Pancreas (tissue), 10 donors: Measurements from ENCODE around the gene MCC. TPM values are rescaled to one million over a fixed set of nuclear protein-coding genes. Genes with fewer than 3 reads are reported as not detected.

Experiments used
- ATAC-seq, 4 donors: fragments of 200-7000 bp; cut with Tn5 transposase; one replicate each; pipeline versions ENCODE4 v1.8.0 to v1.9.1; 2020; ENCODE audit warnings: mild to moderate bottlenecking in 4 of 4, moderate library complexity in 4 of 4
- DNase-seq, 6 donors: peaks; one replicate each; pipeline ENCODE4 v3.0.0-alpha.2; 2020
- FAIRE-seq: peaks from 2 replicates; lab custom pipeline; 2012; peaks lifted over from hg19 to GRCh38; lab: Jason Lieb, UNC
- H3K27ac ChIP-seq, 4 donors: fragments of 200-600 bp; sonication (generic); 1 replicate in 3 of 4; 2 replicates in 1 of 4; pipeline versions ENCODE4 v1.5.0 to v1.8.0; 2020
- H3K27me3 ChIP-seq, 4 donors: fragments of 200-600 bp; one replicate each; pipeline ENCODE4 v1.8.0; 2021
- H3K36me3 ChIP-seq, 3 donors: fragments of 200-600 bp; sonication (generic) in 1 of 3; one replicate each; pipeline versions ENCODE4 v1.5.0 to v1.8.0; 2020 to 2021
- H3K4me1 ChIP-seq, 3 donors: fragments of 200-600 bp; one replicate each; pipeline ENCODE4 v1.8.0; 2021
- H3K4me3 ChIP-seq, 4 donors: fragments of 200-600 bp; sonication (generic) in 2 of 4; one replicate each; pipeline versions ENCODE4 v1.5.0 to v1.8.0; 2020 to 2021
- H3K9me3 ChIP-seq, 4 donors: fragments of 200-600 bp; one replicate each; pipeline ENCODE4 v1.8.0; 2021
- CTCF ChIP-seq, 4 donors: fragments of 200-600 bp; sonication (generic) in 3 of 4; IDR thresholded peaks; one replicate each; pipeline versions ENCODE4 v1.5.0 to v1.8.0; 2021; ENCODE audit warnings: antibody characterized with exemption in 4 of 4
- WGBS, 2 donors: extraction: QIAGEN DNeasy Blood & Tissue Kit; methylation state at CpG; one replicate each; pipeline ENCODE4 v1.1.7; 2013; 5-methylcytosine and 5-hydroxymethylcytosine counted together
- intact Hi-C, 3 donors: fragments of 100-400 bp; cut with DNase I; formaldehyde crosslinking; loops; one replicate each; pipeline versions ENCODE4 v1.11.1 to v1.14.2; 2022
- polyA plus RNA-seq, 2 donors: library from polyadenylated mRNA; stranded (reverse); fragments of 200-250 nt; gene quantifications; one replicate each; pipeline ENCODE4 v1.2.3, GENCODE V29; 2013
- total RNA-seq, 6 donors: library from RNA; stranded (reverse); fragmentation: NEBNext Ultra II Directional in 4 of 6; extraction: Animal tissue kit (Norgen Biotek cat#: 25700) in 4 of 6; gene quantifications; one replicate each; pipeline versions ENCODE4 v1.2.1 to v1.2.4, GENCODE V29; 2021 to 2023
- donor health status: healthy with polysubstance abuse.
- donor health status: DM: no; HTN: no; CAD: no; lungs with moderate emphysema.
- donor health status: DM: no; HTN: no; CAD: no.
- donor health status: control.
- donor health status: control.
- donor health status: Bipolar disorder and iron deficiency.
- donor health status: DM: yes; HTN: yes; CAD: no.
- donor health status: DM: no; HTN: no; CAD: no.
- donor health status: DM: no; HTN: no; CAD: no.
- donor health status: DM: yes; HTN: yes; CAD: no.

The MCC gene
- total and polyA plus RNA-seq, 8 donors = 1.3 to 8.3 (median 4.0) TPM

DNA sequence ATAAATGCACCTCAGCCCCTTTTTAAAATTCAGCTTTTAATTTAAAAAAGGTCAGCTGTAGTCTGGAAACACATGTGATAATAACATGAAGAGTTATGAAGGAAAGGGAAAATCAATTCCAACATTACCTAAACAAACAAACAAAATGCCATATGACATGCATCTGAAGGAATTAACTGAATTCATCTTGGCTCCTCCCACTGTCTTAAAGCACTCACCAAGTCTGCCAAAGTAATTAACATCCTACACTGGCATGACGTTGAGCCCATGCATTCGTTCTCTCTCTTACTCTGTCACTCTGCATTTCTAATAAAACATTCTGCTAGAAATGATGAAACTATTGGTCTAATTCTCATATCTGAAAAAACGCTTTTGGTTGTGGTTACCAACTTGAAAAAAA lies 91.2 kb downstream of the MCC start:
- intact Hi-C loops = no loop called here
- WGBS, 2 donors = 68 to 77% methylated on average over 3 of the region's 3 CpGs

GRCh38 chr5:113394658-113395057 lies 93.6 kb downstream of the MCC start:
- no peak overlapping the region for H3K4me3 ChIP-seq
- no peaks in the 10 kb centered on the region for H3K36me3 ChIP-seq
- no peaks in the 10 kb centered on the region for H3K27me3 ChIP-seq
- no peak for ATAC-seq
- intact Hi-C loops = no loop called here
- no peaks in the 10 kb centered on the region for H3K4me1 ChIP-seq
- no peak for TF ChIP-seq CTCF (IDR thresholded peaks at IDR 0.05)
- WGBS, 2 donors = 55 to 62% methylated on average over 2 of the region's 2 CpGs
- FAIRE-seq = no peak
- no peaks in the 10 kb centered on the region for H3K9me3 ChIP-seq
- DNase-seq = no peak
- H3K27ac ChIP-seq = no peak overlapping the region

More for the DNA sequence above, 91.2 kb downstream of the MCC start:
- Histone ChIP-seq H3K27me3 (no peaks in the 10 kb centered on the region), H3K36me3 (no peaks in the 10 kb centered on the region), H3K27ac (no peak overlapping the region), H3K4me1 (no peaks in the 10 kb centered on the region), H3K9me3 (no peaks in the 10 kb centered on the region), H3K4me3 (no peak overlapping the region)
- ATAC-seq = no peak
- TF ChIP-seq CTCF (IDR thresholded peaks at IDR 0.05) = no peak
- DNase-seq = no peak
- no peak for FAIRE-seq

GRCh38 chr5:113390224-113390623 lies 98.0 kb downstream of the MCC start:
- H3K4me1 ChIP-seq = no peaks in the 10 kb centered on the region
- no peaks in the 10 kb centered on the region for H3K27me3 ChIP-seq
- ATAC-seq (no peak), DNase-seq (no peak), FAIRE-seq (no peak)
- no peaks in the 10 kb centered on the region for H3K36me3 ChIP-seq
- H3K4me3 ChIP-seq = no peak overlapping the region
- H3K27ac ChIP-seq = no peak overlapping the region
- 77 to 78% methylated on average over 1 of the region's 1 CpG for WGBS, 2 donors
- TF ChIP-seq CTCF (IDR thresholded peaks at IDR 0.05) = no peak
- H3K9me3 ChIP-seq = no peaks in the 10 kb centered on the region
- intact Hi-C loops = no loop called here

DNA sequence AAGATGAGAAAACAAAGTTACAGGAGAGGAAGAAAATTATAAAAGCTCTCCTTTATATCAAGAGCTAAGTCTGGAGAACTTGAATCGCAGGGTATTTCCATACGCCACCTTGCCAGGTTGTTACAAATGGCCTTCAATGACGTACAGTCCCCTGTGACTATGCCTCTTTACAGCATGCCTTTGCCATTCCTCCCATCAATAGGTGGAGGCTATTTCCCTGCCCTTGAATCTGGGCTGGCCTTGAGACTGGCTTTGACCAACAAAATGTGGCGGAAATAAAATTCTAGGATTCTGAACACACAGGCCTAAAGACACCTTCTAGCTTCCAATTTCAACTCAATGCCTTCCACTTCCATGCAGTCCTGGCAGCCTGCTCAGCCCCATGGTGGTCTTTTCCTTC lies 99.1 kb downstream of the MCC start:
- ATAC-seq (no peak), FAIRE-seq (no peak), DNase-seq (no peak)
- Histone ChIP-seq H3K9me3 (no peaks in the 10 kb centered on the region), H3K4me1 (no peaks in the 10 kb centered on the region), H3K4me3 (no peak overlapping the region), H3K27ac (no peak overlapping the region), H3K36me3 (no peaks in the 10 kb centered on the region), H3K27me3 (no peaks in the 10 kb centered on the region)
- intact Hi-C loops = loop anchor here in 1 of 3 donors (10.0 kb wide), 2 partner anchors 116 to 216 kb away; no protein-coding TSS in a partner anchor
- WGBS, 2 donors = 90 to 93% methylated on average over 4 of the region's 4 CpGs
- TF ChIP-seq CTCF (IDR thresholded peaks at IDR 0.05) = no peak

DNA sequence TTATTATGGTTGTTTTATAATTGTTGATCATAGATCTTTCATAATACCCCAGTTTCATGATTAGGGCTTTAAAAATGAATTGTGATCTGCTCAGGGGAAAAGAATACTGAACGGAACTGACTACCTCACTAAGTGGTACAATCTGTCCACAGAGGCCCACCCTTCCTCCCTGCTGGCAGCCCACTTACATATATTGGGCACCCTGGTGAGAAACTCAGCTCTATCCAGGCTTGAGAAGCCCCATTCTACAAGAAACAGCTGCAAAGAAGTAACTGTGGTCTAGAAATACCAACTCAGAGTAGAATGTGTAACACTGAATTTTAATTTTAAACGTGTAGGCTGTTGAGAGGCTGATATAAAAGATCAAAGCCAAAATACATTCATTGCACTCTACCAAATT lies 100.4 kb downstream of the MCC start:
- Histone ChIP-seq H3K27ac (no peak overlapping the region), H3K4me3 (no peak overlapping the region), H3K4me1 (no peaks in the 10 kb centered on the region), H3K36me3 (no peaks in the 10 kb centered on the region), H3K9me3 (no peaks in the 10 kb centered on the region), H3K27me3 (no peaks in the 10 kb centered on the region)
- DNase-seq = no peak
- intact Hi-C loops = loop anchor here in 1 of 3 donors (10.0 kb wide), 2 partner anchors 117 to 217 kb away; no protein-coding TSS in a partner anchor
- TF ChIP-seq CTCF (IDR thresholded peaks at IDR 0.05) = no peak
- no peak for FAIRE-seq
- WGBS, 2 donors = 68 to 79% methylated on average over 2 of the region's 2 CpGs
- no peak for ATAC-seq
